BJ (cell line): ENCODE results near the gene PRPSAP1. TPM values are rescaled to one million over a fixed set of nuclear protein-coding genes. Genes with fewer than 3 reads are reported as not detected.
"Not testable (repeated sequence)": the region's sequence is repeated elsewhere in the genome, so short reads cannot be mapped to it uniquely, and the experiment has no call there.

Source experiments
- CTCF ChIA-PET: fragments of 350-600 bp; formaldehyde crosslinking; extraction: SDS; loops from one replicate; lab custom pipeline; 2021; ENCODE audit warnings: antibody characterized with exemption, inconsistent platforms; lab: Yijun Ruan, JAX
- POLR2A ChIA-PET: fragments of 300-600 bp; sonication (Branson Sonifier 250); formaldehyde crosslinking; extraction: SDS; loops from one replicate; lab custom pipeline; 2021; ENCODE audit warnings: antibody characterized with exemption; lab: Charles Lee
- DNase-seq: peaks from one replicate; pipeline ENCODE4 v3.0.0-alpha.2; 2011; ENCODE audit warnings: low read depth
- H3K27me3 ChIP-seq: 2 replicates; pipeline ENCODE4 v1.6.0; 2011; ENCODE audit warnings: low read length; ENCODE audit not compliant: control insufficient read depth, insufficient read depth
- H3K36me3 ChIP-seq: 2 replicates; pipeline ENCODE4 v1.5.1; 2011; ENCODE audit warnings: low read length; ENCODE audit not compliant: control insufficient read depth, insufficient read depth
- H3K4me3 ChIP-seq: 2 replicates; pipeline ENCODE4 v1.5.1; 2011; ENCODE audit warnings: low read depth, mild to moderate bottlenecking, control low read depth, low read length
- CTCF ChIP-seq: IDR thresholded peaks from 2 replicates; pipeline ENCODE4 v1.5.1; 2011; ENCODE audit warnings: low read depth, mild to moderate bottlenecking, control low read depth, inconsistent platforms, low read length, moderate library complexity; ENCODE audit not compliant: insufficient read depth
- polyA plus RNA-seq: library from polyadenylated mRNA; depleted of rRNA; stranded (reverse); fragments of >200 nt; gene quantifications from 2 replicates; pipeline ENCODE4 v1.2.3, GENCODE V29; 2011

The PRPSAP1 gene
- polyA plus RNA-seq, 1 experiment = 72.8 TPM

DNA sequence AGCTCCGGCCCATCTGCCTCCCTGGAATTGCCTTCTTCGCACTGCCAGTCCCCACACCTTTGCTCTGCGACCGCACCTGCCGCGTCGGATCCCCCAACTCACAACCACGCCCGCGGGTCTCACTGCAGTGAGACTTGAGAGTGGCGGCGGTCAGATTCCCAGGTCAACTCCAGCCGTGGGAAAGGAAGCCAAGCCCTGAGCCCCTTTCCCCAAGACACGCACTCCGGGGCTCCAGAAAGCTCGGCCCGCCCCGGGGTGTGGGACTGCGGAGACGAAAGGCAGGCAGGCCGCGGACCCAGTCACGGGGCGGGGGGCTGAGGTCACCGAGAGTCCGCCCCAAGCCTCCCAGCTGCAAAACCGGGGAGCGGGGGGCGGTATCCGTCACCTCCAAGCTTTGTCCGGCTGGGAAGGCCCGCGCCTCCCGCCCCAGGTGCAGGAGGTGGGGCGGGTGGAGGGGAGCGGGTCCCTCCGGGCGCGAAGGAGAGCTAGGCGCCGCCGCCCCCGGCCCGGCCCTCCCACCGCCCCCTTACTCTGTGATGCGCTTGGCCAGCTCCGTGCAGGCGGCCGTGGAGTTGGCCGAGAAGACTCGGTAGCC lies 615 bp downstream of the PRPSAP1 start:
- DNase-seq = no peak
- CTCF ChIA-PET = interaction anchor here (0.8 to 4.4 kb wide), 7 partner anchors 9 to 45 kb away, joined by 3 to 27 read pairs (median 9); no protein-coding TSS in a partner anchor
- peak overlapping the region; percentile 93 for H3K4me3 ChIP-seq
- no peak for TF ChIP-seq CTCF
- H3K27me3 ChIP-seq = no peaks in the 10 kb centered on the region
- no peaks in the 10 kb centered on the region for H3K36me3 ChIP-seq
- POLR2A ChIA-PET = interaction anchor here (1.0 kb wide), 2 partner anchors 15 to 30 kb away, joined by 3 read pairs; no protein-coding TSS in a partner anchor

- no peak overlapping the region for H3K4me3 ChIP-seq
- CTCF ChIA-PET = interaction anchor here (0.8 to 4.4 kb wide), 4 partner anchors 11 to 47 kb away, joined by 3 to 27 read pairs (median 16); no protein-coding TSS in a partner anchor
- no peak for DNase-seq
- POLR2A ChIA-PET = no interaction called here
- no peak for TF ChIP-seq CTCF
- no peaks in the 10 kb centered on the region for H3K36me3 ChIP-seq
- H3K27me3 ChIP-seq = no peaks in the 10 kb centered on the region
These were observed 2.1 kb downstream of the PRPSAP1 start for GRCh38 chr17:76351526-76352071.

- ChIA-PET POLR2A (interaction anchor here (0.7 kb wide), 1 partner anchor 20 kb away, joined by 7 read pairs; no protein-coding TSS in a partner anchor), CTCF (interaction anchor here (4.3 to 4.4 kb wide), 2 partner anchors 35 to 48 kb away, joined by 27 read pairs; no protein-coding TSS in a partner anchor)
- TF ChIP-seq CTCF = no peak
- Histone ChIP-seq H3K4me3 (no peak overlapping the region), H3K27me3 (no peaks in the 10 kb centered on the region), H3K36me3 (peaks cover 6% of the 10 kb centered on the region)
- no peak for DNase-seq
These were observed 3.3 kb downstream of the PRPSAP1 start for GRCh38 chr17:76350463-76350862.

GRCh38 chr17:76346936-76347335 lies 6.8 kb downstream of the PRPSAP1 start:
- CTCF ChIA-PET, DNase-seq, H3K36me3 ChIP-seq, POLR2A ChIA-PET, H3K27me3 ChIP-seq, H3K4me3 ChIP-seq: not testable (repeated sequence)

GRCh38 chr17:76345377-76345974 lies 8.2 kb downstream of the PRPSAP1 start:
- no peak overlapping the region for H3K4me3 ChIP-seq
- no peak for DNase-seq
- ChIA-PET POLR2A (no interaction called here), CTCF (no interaction called here)
- peaks cover 11% of the 10 kb centered on the region for H3K36me3 ChIP-seq
- no peaks in the 10 kb centered on the region for H3K27me3 ChIP-seq
- TF ChIP-seq CTCF = no peak
